DOHH2 (cell line): ENCODE measurements around the gene PLXND1.

ENCODE experiments used
- CTCF ChIP-seq: fragments of 200-600 bp; sonication (generic); IDR thresholded peaks from one replicate; pipeline ENCODE4 v1.5.1; 2014; ENCODE audit warnings: antibody characterized with exemption, mild to moderate bottlenecking, low read depth, low read length; ENCODE audit not compliant: poor library complexity, severe bottlenecking
- EZH2phosphoT487 ChIP-seq: fragments of 200-600 bp; sonication (generic); IDR thresholded peaks from 2 replicates; pipeline ENCODE4 v1.6.1; 2017; ENCODE audit warnings: borderline replicate concordance, mild to moderate bottlenecking, antibody characterized with exemption, low read length, moderate library complexity, mixed read lengths

- TF ChIP-seq CTCF (no peak), EZH2phosphoT487 (no peak)
Observed at GRCh38 chr3:129603991-129604749, 2.3 kb downstream of the PLXND1 start.
